CD4-positive, alpha-beta memory T cell (primary cell): ENCODE results near the gene SLC45A2. TPM values are rescaled to one million over a fixed set of nuclear protein-coding genes. Genes with fewer than 3 reads are reported as not detected.

Experiments
- CTCF ChIA-PET: fragments of 350-600 bp; sonication (Branson Sonifier 250); formaldehyde crosslinking; loops from one replicate; lab custom pipeline; 2021; ENCODE audit warnings: inconsistent platforms; ENCODE audit not compliant: partially characterized antibody; lab: Charles Lee
- POLR2A ChIA-PET: fragments of 350-600 bp; sonication (Branson Sonifier 250); formaldehyde crosslinking; loops from one replicate; lab custom pipeline; 2021; ENCODE audit not compliant: partially characterized antibody; lab: Charles Lee
- DNase-seq, 5 donors: peaks; one replicate each; pipeline versions ENCODE4 v3.0.0 to v3.0.0-alpha.2; 2020 to 2022; ENCODE audit warnings: mixed read lengths in 1 of 5
- H3K27ac ChIP-seq: one replicate; pipeline ENCODE4 v1.7.0; 2013; ENCODE audit warnings: low read depth, low read length
- H3K27me3 ChIP-seq: 2 replicates; pipeline ENCODE4 v1.7.0; 2013; ENCODE audit warnings: mild to moderate bottlenecking, low read length, moderate library complexity; ENCODE audit not compliant: insufficient read depth
- H3K36me3 ChIP-seq: 2 replicates; pipeline ENCODE4 v1.7.0; 2013; ENCODE audit warnings: mild to moderate bottlenecking, low read length, moderate library complexity; ENCODE audit not compliant: insufficient read depth
- H3K4me1 ChIP-seq: 2 replicates; pipeline ENCODE4 v1.7.0; 2013; ENCODE audit warnings: mild to moderate bottlenecking, low read length, moderate library complexity; ENCODE audit not compliant: insufficient read depth
- H3K4me3 ChIP-seq, 2 donors: one replicate each; pipeline ENCODE4 v1.7.0; 2013; ENCODE audit warnings: low read length in 2 of 2, mild to moderate bottlenecking in 1 of 2
- H3K9me3 ChIP-seq, 2 donors: one replicate each; pipeline ENCODE4 v1.7.0; 2013; ENCODE audit warnings: low read length in 2 of 2, control low read depth in 1 of 2; ENCODE audit not compliant: control insufficient read depth in 1 of 2
- H3K27ac Mint-ChIP-seq, 7 donors: one replicate each; pipeline ENCODE4 v1.8.0; 2020 to 2021; ENCODE audit warnings: mixed read lengths in 7 of 7, mild to moderate bottlenecking in 6 of 7, inconsistent platforms in 3 of 7, moderate library complexity in 3 of 7
- H3K27me3 Mint-ChIP-seq, 2 donors: one replicate each; pipeline ENCODE4 v1.8.0; 2020 to 2021; ENCODE audit warnings: mixed read lengths in 2 of 2
- H3K36me3 Mint-ChIP-seq, 2 donors: one replicate each; pipeline ENCODE4 v1.8.0; 2020 to 2021; ENCODE audit warnings: mixed read lengths in 2 of 2, inconsistent platforms in 1 of 2, mild to moderate bottlenecking in 1 of 2
- H3K4me1 Mint-ChIP-seq, 4 donors: one replicate each; pipeline ENCODE4 v1.8.0; 2020 to 2021; ENCODE audit warnings: mixed read lengths in 4 of 4, mild to moderate bottlenecking in 1 of 4
- H3K4me3 Mint-ChIP-seq, 8 donors: one replicate each; pipeline ENCODE4 v1.8.0; 2020 to 2021; ENCODE audit warnings: mixed read lengths in 8 of 8, mild to moderate bottlenecking in 7 of 8, moderate library complexity in 6 of 8, inconsistent platforms in 3 of 8
- H3K9me3 Mint-ChIP-seq, 8 donors: one replicate each; pipeline ENCODE4 v1.8.0; 2020 to 2021; ENCODE audit warnings: mixed read lengths in 8 of 8, mild to moderate bottlenecking in 5 of 8, inconsistent platforms in 3 of 8, moderate library complexity in 1 of 8
- intact Hi-C: fragments of 100-400 bp; cut with micrococcal nuclease; formaldehyde crosslinking; loops from one replicate; pipeline ENCODE4 v1.15.1; 2023
- polyA plus RNA-seq, 2 donors: library from polyadenylated mRNA; unstranded; fragments of 300-500 nt; fragmentation: Illumina TruSeq; gene quantifications; one replicate each; pipeline ENCODE4 v1.2.3, GENCODE V29; 2021
- total RNA-seq, 2 experiments: library from RNA; stranded (reverse); gene quantifications; one replicate each; pipeline ENCODE4 v1.2.3, GENCODE V29; 2021

SLC45A2 gene
- total and polyA plus RNA-seq, 4 experiments from 2014 or later = not detected

DNA sequence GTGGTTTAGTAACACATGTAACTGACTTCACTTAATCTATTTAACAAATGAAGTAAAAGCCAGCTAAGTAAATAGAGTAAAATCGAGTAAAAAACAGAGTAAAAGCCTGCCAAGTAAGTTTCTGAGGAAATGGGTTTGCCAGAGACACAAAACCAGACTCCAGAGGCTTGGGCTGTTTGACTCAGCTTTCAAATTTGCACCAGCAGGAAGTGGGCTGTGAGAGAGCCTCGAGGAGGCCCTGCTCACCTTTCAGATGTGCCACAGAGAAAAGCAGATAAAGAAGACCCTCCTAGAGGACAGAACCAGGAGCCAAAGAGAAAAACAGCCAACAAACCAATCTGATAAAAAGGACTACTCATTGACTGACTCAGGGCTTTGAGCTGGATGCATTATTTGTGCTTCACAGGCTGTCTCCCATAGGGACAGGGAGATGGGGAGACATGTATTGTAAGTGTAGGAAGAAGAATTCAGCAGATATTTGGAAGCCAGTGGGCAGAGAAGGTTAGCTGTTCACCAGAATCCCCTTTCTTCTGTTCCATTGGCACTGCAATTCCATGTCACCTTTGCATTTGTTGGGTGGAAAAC lies 37.7 kb upstream of the SLC45A2 start:
- no peak overlapping the region for H3K4me3 ChIP-seq
- H3K27ac Mint-ChIP-seq = peak overlapping the region; percentile 13 to 84 (median 72)
- POLR2A ChIA-PET = interaction anchor here (0.7 kb wide), 2 partner anchors 9 to 14 kb away, joined by 3 read pairs; partner anchors contain the start of gene AMACR
- intact Hi-C loops = no loop called here
- H3K4me1 ChIP-seq = peaks cover 8% of the 10 kb centered on the region
- H3K27me3 Mint-ChIP-seq = no peaks in the 10 kb centered on the region
- H3K9me3 Mint-ChIP-seq = no peaks in the 10 kb centered on the region
- no peaks in the 10 kb centered on the region for H3K36me3 ChIP-seq
- H3K36me3 Mint-ChIP-seq = peaks cover 32 to 39% of the 10 kb centered on the region in 2 donors
- H3K9me3 ChIP-seq = no peaks in the 10 kb centered on the region
- CTCF ChIA-PET = interaction anchor here (0.8 to 1.7 kb wide), 3 partner anchors 9 to 25 kb away, joined by 3 to 6 read pairs (median 3); partner anchors contain the start of gene AMACR
- peaks cover 14 to 22% (median 17%) of the 10 kb centered on the region in 4 donors for H3K4me1 Mint-ChIP-seq
- no peak overlapping the region for H3K27ac ChIP-seq
- no peaks in the 10 kb centered on the region for H3K27me3 ChIP-seq
- H3K4me3 Mint-ChIP-seq = peak overlapping the region in 4 of 8 donors; percentile 4 to 35 (median 22)
- DNase-seq = no peak

DNA sequence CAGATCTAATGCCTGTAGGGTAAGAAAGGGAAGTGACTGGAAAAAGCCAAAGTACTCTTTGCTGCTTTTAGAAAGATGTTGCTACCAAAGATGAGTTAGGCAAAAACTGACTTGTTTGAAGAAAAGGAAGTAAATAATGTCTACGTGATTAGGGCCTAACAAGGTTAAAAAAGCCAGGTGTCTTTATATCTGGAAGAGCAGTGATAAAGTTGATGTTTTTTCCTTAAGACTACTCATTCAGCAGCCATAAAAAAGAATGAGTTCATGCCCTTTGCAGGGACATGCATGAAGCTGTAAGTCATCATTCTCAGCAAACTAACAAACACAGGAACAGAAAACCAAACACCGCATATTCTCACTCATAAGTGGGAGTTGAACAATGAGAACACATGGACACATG lies 36.8 kb upstream of the SLC45A2 start:
- intact Hi-C loops = no loop called here
- no peak for DNase-seq
- no peaks in the 10 kb centered on the region for H3K9me3 ChIP-seq
- H3K4me3 ChIP-seq = no peak overlapping the region
- H3K27me3 ChIP-seq = no peaks in the 10 kb centered on the region
- CTCF ChIA-PET = interaction anchor here (0.8 to 2.0 kb wide), 4 partner anchors 10 to 24 kb away, joined by 3 to 6 read pairs (median 4); partner anchors contain the start of gene AMACR
- H3K4me3 Mint-ChIP-seq = peak overlapping the region in 2 of 8 donors; percentile 35 to 66
- H3K36me3 Mint-ChIP-seq = peaks cover 32 to 39% of the 10 kb centered on the region in 2 donors
- no peaks in the 10 kb centered on the region for H3K9me3 Mint-ChIP-seq
- POLR2A ChIA-PET = interaction anchor here (1.6 kb wide), 1 partner anchor 13 kb away, joined by 7 read pairs; the partner anchor contains the start of gene AMACR
- H3K4me1 ChIP-seq = peaks cover 8% of the 10 kb centered on the region
- H3K4me1 Mint-ChIP-seq = peaks cover 14 to 22% (median 17%) of the 10 kb centered on the region in 4 donors
- H3K36me3 ChIP-seq = no peaks in the 10 kb centered on the region
- peak overlapping the region in 6 of 7 donors; percentile 7 to 89 (median 65) for H3K27ac Mint-ChIP-seq
- no peaks in the 10 kb centered on the region for H3K27me3 Mint-ChIP-seq
- no peak overlapping the region for H3K27ac ChIP-seq

DNA sequence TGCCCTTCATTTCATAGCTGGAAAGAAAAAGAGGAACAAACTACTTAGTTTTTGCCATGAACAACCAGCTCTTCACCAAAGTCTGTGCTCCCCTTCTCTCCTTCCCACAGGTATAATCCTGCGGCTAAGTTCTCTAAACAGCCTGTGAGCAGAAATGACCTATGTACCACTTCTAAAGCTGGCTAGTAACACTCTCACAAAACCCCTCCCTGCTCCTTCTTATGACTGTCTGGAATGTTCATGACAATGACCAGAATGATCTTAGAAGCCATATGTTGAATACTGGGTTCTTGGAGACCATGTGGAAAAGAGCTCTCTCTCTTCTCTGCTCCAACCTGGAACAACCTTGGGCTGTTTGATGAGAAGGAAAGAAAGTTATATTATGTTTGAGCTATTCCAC lies 36.2 kb upstream of the SLC45A2 start:
- Mint-ChIP-seq H3K36me3 (peaks cover 26 to 34% of the 10 kb centered on the region in 2 donors), H3K9me3 (no peaks in the 10 kb centered on the region), H3K4me1 (peaks cover 14 to 22% (median 17%) of the 10 kb centered on the region in 4 donors), H3K4me3 (no peak overlapping the region), H3K27ac (no peak overlapping the region), H3K27me3 (no peaks in the 10 kb centered on the region)
- Histone ChIP-seq H3K27ac (no peak overlapping the region), H3K9me3 (no peaks in the 10 kb centered on the region), H3K36me3 (no peaks in the 10 kb centered on the region), H3K4me1 (peaks cover 8% of the 10 kb centered on the region), H3K4me3 (no peak overlapping the region), H3K27me3 (no peaks in the 10 kb centered on the region)
- intact Hi-C loops = no loop called here
- ChIA-PET CTCF (interaction anchor here (2.0 kb wide), 1 partner anchor 22 kb away, joined by 6 read pairs; no protein-coding TSS in a partner anchor), POLR2A (interaction anchor here (1.6 kb wide), 1 partner anchor 13 kb away, joined by 7 read pairs; the partner anchor contains the start of gene AMACR)
- DNase-seq = no peak

DNA sequence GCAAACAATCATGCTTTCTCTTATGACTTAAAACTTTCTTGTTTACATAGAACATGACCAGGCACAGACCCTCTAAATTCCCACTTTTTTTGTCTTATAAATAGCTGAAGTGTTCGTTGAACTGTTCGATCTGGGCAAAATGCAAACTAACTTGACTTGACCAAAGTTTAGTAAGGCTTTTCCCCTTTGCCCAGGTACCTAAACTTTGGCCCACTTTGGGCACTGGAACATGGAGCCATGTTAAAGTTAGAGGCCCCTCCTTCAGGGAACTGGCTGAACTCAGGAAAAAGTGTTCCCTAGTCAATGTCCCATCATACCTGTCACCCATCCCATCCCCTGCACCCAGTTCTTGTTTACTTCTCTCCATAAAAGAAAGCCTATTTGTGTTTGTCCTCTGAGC lies 32.8 kb upstream of the SLC45A2 start:
- Mint-ChIP-seq H3K4me1 (peaks cover 9 to 13% (median 10%) of the 10 kb centered on the region in 4 donors), H3K27ac (no peak overlapping the region), H3K9me3 (peaks cover 0 to 5% (median 0%) of the 10 kb centered on the region in 8 donors), H3K4me3 (no peak overlapping the region), H3K36me3 (peaks cover 19 to 25% of the 10 kb centered on the region in 2 donors), H3K27me3 (no peaks in the 10 kb centered on the region)
- Histone ChIP-seq H3K9me3 (no peaks in the 10 kb centered on the region), H3K27me3 (no peaks in the 10 kb centered on the region), H3K27ac (no peak overlapping the region), H3K4me1 (peaks cover 5% of the 10 kb centered on the region), H3K36me3 (no peaks in the 10 kb centered on the region), H3K4me3 (no peak overlapping the region)
- POLR2A ChIA-PET = no interaction called here
- intact Hi-C loops = no loop called here
- DNase-seq = no peak
- CTCF ChIA-PET = interaction anchor here (0.6 to 1.2 kb wide), 3 partner anchors 9 to 468 kb away, joined by 3 to 4 read pairs (median 3); no protein-coding TSS in a partner anchor

DNA sequence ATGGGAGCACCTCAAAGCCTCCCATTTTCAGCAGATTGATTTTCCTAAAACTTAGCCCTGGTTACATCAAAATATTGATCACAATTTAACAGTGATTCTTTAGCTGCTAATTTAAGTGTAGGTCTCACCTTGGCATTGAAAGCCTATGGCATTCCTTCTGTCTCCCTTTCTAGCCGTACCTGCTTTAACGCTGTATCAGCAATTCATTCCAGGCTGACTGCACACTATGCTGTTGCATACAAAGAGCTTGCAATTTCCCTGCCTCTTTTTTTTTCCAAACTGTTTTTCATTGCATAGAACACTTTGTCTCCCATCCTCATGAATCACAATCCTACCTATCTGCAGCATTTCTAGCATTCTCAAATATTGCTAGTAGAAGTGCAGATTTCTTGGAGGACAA lies 32.3 kb upstream of the SLC45A2 start:
- peaks cover 4 to 8% (median 5%) of the 10 kb centered on the region in 4 donors for H3K4me1 Mint-ChIP-seq
- POLR2A ChIA-PET = no interaction called here

DNA sequence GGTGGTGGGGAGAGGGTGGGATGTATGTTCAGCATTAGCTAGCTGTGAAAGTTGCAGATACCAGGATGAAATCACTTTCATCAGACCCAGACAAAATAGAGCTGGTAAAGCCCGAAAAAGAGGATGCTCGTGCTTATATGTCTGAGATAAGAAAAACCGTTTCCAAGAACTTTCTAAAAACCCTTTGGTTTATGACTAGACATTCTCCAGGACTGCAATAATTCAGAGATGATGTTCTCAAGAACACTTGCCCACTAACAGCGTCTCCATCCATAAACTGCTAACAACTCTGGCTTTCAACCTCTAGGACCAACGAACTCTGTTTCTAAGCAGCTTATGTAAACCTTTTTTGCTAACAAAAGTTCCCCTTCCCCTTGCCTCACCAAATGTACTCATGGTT lies 31.7 kb upstream of the SLC45A2 start:
- intact Hi-C loops = no loop called here
- peaks cover under 1 to 3% (median under 1%) of the 10 kb centered on the region in 4 donors for H3K4me1 Mint-ChIP-seq

More for the DNA sequence above, 32.3 kb upstream of the SLC45A2 start:
- Histone ChIP-seq H3K9me3 (no peaks in the 10 kb centered on the region), H3K27ac (no peak overlapping the region), H3K4me1 (peaks cover under 1% of the 10 kb centered on the region), H3K36me3 (no peaks in the 10 kb centered on the region), H3K27me3 (no peaks in the 10 kb centered on the region), H3K4me3 (no peak overlapping the region)
- CTCF ChIA-PET = interaction anchor here (1.2 kb wide), 1 partner anchor 19 kb away, joined by 3 read pairs; no protein-coding TSS in a partner anchor
- Mint-ChIP-seq H3K36me3 (peaks cover 17 to 23% of the 10 kb centered on the region in 2 donors), H3K9me3 (peaks cover 0 to 5% (median 0%) of the 10 kb centered on the region in 8 donors), H3K4me3 (no peak overlapping the region), H3K27ac (no peak overlapping the region), H3K27me3 (no peaks in the 10 kb centered on the region)
- no peak for DNase-seq
- intact Hi-C loops = no loop called here

DNA sequence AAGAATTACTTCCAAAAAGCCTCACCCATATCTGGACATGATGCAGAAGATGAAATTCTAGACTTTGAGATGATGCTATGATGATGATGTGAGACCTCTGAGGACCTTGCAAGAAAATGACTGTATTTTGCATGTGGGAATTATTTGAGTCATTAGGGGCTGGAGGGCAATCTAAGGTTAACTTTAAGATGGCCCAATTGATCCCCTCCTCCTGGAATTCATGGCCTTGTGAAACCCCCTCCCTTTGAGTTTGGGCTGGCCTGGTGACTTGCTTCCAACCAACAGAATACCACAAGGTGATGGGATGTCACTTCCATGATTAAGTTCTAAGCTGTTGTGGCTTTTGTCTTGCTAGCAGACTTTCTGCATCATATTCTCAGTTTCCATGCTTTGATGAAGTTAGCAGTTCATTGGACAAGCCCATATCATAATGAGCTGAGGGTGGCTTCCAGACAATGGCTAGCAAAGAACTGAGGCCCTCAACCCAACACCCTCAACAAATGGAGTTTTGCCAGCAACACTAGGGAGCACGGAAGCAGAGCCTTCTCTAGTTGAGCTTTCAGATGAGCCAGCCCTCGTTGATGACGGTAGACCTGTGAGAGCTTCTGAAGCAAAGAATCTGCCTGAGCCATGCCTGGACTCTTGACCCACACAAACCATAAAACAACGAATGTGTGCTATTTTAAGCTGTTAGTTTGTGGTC lies 30.8 kb upstream of the SLC45A2 start:
- ChIA-PET POLR2A (no interaction called here), CTCF (interaction anchor here (0.5 to 1.4 kb wide), 2 partner anchors 13 to 18 kb away, joined by 3 read pairs; no protein-coding TSS in a partner anchor)
- peaks cover 8 to 11% of the 10 kb centered on the region in 2 donors for H3K36me3 Mint-ChIP-seq
- H3K4me3 Mint-ChIP-seq = no peak overlapping the region
- H3K27ac Mint-ChIP-seq = no peak overlapping the region
- peaks cover 0 to 5% (median 0%) of the 10 kb centered on the region in 8 donors for H3K9me3 Mint-ChIP-seq
- H3K36me3 ChIP-seq = no peaks in the 10 kb centered on the region
- H3K4me3 ChIP-seq = no peak overlapping the region
- intact Hi-C loops = no loop called here
- H3K27me3 Mint-ChIP-seq = no peaks in the 10 kb centered on the region
- DNase-seq = no peak
- H3K4me1 Mint-ChIP-seq = no peaks in the 10 kb centered on the region
- no peaks in the 10 kb centered on the region for H3K27me3 ChIP-seq
- no peak overlapping the region for H3K27ac ChIP-seq
- H3K9me3 ChIP-seq = no peaks in the 10 kb centered on the region
- H3K4me1 ChIP-seq = no peaks in the 10 kb centered on the region

More for the DNA sequence above, 31.7 kb upstream of the SLC45A2 start:
- Mint-ChIP-seq H3K27ac (no peak overlapping the region), H3K9me3 (peaks cover 0 to 5% (median 0%) of the 10 kb centered on the region in 8 donors), H3K36me3 (peaks cover 13 to 19% of the 10 kb centered on the region in 2 donors), H3K27me3 (no peaks in the 10 kb centered on the region), H3K4me3 (no peak overlapping the region)
- POLR2A ChIA-PET = no interaction called here
- no peaks in the 10 kb centered on the region for H3K36me3 ChIP-seq
- no peak overlapping the region for H3K4me3 ChIP-seq
- CTCF ChIA-PET = no interaction called here
- H3K27me3 ChIP-seq = no peaks in the 10 kb centered on the region
- no peaks in the 10 kb centered on the region for H3K9me3 ChIP-seq
- H3K4me1 ChIP-seq = no peaks in the 10 kb centered on the region
- no peak for DNase-seq
- no peak overlapping the region for H3K27ac ChIP-seq
